ENCODE results near the gene KLHL17.

- TF ChIP-seq POLR2AphosphoS5 (IDR thresholded peaks at IDR 0.05) (no peak), CTCF (IDR thresholded peaks at IDR 0.05 in 8 of 11, conservative IDR thresholded peaks at IDR 0.05 in 3 of 11) (peak in 4 of 11 experiments; percentile 7 to 34 (median 20))
Observed at GRCh38 chr1:984476-984814, 24.1 kb downstream of the KLHL17 start.

Measured in spleen (tissue), 7 donors.